Coronary artery (tissue), 2 donors: ENCODE measurements around the gene TMCC1.
A peak's percentile ranks its signal among the peaks of the same experiment; 100 is the strongest.

Experiments used
- DNase-seq: peaks from one replicate; pipeline ENCODE4 v3.0.0-alpha.2; 2017; ENCODE audit warnings: low spot score
- H3K27ac ChIP-seq, 2 donors: fragments of 200-600 bp; sonication (generic); one replicate each; pipeline ENCODE4 v1.5.1; 2016 to 2019
- H3K4me3 ChIP-seq: fragments of 200-600 bp; sonication (generic); 2 replicates; pipeline ENCODE4 v1.5.1; 2016; ENCODE audit warnings: mild to moderate bottlenecking, moderate library complexity
- CTCF ChIP-seq: fragments of 200-600 bp; sonication (generic); IDR thresholded peaks from one replicate; pipeline ENCODE4 v1.5.1; 2019; ENCODE audit warnings: antibody characterized with exemption

Gene TMCC1

DNA sequence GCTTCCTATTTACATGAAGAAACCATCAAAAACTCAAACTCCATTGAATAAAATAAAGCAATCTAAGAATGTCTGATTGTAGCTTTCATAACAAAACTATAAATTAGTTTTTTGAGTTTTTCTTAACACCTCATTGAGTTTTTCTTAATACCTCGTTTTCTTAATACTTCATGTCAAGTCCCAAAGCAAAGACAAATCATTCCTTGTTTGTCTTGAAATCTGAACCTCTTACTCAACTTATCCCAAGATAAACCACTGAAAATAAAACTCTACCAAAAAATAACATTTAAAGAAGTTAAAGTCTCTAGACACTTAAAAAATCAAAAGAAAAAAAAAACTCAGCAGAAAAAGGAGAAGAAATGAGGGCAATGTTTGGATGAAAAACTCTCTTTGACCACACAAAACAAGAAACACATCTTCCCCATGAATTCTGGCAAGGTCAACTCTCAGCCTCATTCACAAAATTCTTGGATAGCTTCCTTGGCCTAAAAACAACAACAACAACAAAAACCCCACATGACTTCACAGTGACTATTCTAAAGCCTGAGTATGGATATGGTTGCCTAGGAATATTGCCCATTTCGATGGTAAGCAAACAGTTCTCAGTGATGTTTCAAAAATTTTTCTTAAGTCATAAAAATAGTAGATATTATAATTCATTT is 38.2 kb downstream of the TMCC1 start:
- Histone ChIP-seq H3K4me3 (peak overlapping the region; percentile 19), H3K27ac (peak overlapping the region; percentile 57 to 66)
- TF ChIP-seq CTCF, result no peak
- DNase-seq, result no peak

GRCh38 chr3:129854460-129854859 is 39.1 kb downstream of the TMCC1 start:
- Histone ChIP-seq H3K27ac (peak overlapping the region; percentile 36 to 66), H3K4me3 (no peak overlapping the region)

DNA sequence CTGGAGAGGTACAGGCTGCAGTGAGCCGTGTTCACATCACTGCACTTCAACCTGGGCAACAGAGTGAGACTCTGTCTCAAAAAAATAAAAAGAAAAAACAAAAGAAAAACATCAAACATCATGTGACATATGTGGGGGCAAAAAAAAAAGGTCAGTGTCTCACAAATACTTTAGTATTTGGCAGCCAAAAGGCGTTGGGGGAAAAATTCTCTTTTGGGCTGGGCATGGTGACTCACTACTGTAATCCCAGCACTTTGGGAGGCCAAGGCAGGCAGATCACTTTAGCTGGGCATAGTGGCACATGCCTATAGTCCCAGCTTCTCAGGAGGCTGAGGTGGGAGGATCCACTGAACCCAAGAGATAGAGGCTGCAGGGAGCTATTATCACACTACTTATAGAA is 47.6 kb downstream of the TMCC1 start:
- no peak for DNase-seq
- no peak overlapping the region for H3K27ac ChIP-seq
- no peak for TF ChIP-seq CTCF
- no peak overlapping the region for H3K4me3 ChIP-seq

More at GRCh38 chr3:129854460-129854859, 39.1 kb downstream of the TMCC1 start:
- no peak for DNase-seq
- TF ChIP-seq CTCF, result no peak

DNA sequence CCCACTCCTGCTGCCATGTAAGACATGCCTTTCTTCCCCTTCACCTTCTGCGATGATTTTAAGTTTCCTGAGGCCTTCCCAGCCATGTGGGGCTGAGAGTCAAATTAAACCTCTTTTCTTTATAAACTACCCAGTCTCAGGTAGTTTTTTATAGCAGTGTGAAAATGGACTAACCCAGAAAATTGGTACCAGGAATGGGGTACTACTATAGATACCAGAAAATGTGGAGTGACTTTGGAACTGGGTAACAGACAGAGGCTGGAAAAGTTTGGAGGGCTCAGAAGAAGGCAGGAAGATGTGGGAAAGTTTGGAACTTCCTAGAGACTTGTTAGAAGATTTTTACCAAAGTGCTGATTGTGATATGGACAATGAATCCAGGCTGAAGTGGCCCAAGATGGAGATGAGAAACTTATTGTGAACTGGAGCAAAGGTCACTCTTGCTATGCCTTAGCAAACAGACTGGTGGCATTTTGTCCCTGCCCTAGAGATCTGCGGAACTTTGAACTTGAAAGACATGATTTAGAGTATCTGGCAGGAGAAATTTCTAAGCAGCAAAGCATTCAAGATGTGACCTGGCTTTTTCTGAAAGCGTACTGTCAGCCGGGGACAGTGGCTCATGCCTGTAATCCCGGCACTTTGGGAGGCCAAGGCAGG is 52.7 kb downstream of the TMCC1 start:
- H3K4me3 ChIP-seq, result no peak overlapping the region
- no peak for TF ChIP-seq CTCF
- no peak for DNase-seq
- H3K27ac ChIP-seq, result no peak overlapping the region

DNA sequence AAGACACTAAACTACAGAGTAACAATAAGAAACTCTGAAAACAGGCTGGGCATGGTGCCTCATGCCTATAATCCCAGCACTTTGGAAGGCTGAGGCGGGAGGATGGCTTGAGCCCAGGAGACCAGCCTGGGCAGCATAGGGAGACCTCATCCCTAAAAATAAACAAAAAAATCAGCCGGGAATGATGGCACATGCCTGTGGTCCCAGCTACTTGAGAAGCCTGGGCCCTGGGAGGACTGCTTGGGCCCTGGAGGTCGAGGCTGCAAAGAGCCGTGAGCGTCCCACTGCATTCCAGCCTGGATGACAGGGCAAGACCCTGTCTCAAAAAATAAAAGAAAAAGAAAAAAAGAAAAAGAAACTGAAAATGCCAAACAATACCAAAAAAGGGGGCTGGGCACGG is 55.4 kb downstream of the TMCC1 start:
- Histone ChIP-seq H3K27ac (no peak overlapping the region), H3K4me3 (no peak overlapping the region)
- TF ChIP-seq CTCF, result no peak
- no peak for DNase-seq

DNA sequence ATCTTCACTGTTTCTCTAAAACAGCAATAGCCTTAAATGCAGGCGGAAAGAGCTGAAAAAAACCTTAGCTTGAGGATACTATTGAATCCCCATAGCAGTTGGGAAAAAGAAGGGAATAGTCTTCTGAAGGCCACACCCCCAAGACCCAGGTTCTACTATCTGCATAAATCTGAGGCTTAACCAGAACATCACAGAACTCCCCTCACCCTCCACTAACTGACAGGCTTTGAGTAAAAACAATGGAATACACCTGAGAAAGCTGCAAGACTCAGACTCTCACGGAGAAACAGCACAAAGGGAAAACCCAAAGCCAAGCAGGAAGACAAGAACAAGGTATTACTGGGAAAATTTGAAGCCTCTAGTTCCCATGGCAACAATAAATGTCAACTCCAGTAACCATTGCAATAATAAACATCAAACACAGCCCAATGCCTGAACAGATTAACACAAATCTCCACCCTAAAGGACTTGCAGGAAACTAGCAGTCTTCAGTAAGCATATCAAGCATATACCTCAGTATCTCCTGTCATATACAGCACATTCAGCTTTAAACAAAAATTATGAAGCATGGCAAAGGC is 56.4 kb downstream of the TMCC1 start:
- H3K4me3 ChIP-seq, result no peak overlapping the region
- no peak for DNase-seq
- no peak for TF ChIP-seq CTCF
- no peak overlapping the region for H3K27ac ChIP-seq
